ENCODE data around the gene PERP.

DNA sequence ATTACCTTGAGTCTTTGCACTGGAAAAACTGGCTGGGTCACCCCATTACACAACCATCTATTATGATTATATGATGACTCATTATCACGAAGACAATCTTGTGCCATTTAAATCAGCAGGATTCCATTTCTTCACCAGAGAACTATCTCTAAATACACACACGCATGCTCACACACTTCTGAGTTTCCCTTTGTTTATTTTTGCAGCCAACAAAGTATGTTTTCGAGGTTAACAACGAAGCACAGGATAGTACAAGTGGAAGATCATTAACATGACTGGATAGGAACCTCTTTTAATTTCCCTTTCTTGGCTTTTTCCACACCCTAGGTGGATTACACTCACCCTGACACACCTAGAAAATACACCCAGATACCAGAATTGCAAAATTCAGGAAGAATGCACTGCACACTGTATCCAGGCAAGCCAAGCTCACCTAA, 18.9 kb downstream of the PERP start:
- TF ChIP-seq POLR2A (IDR thresholded peaks at IDR 0.05) (no peak), CTCF (IDR thresholded peaks at IDR 0.05) (no peak)

Data from uterus (tissue), 2 donors.